DMS53 treated with DMSO at 0.1 percent for 48 hours (cell line): Measurements from ENCODE around the gene PRKAR1B.
A peak's percentile ranks its signal among the peaks of the same experiment; 100 is the strongest.

Experiments
- DNase-seq: peaks from one replicate; lab custom pipeline; 2025; ENCODE audit not compliant: unreplicated experiment; lab: John Stamatoyannopoulos, UW

PRKAR1B gene

DNA sequence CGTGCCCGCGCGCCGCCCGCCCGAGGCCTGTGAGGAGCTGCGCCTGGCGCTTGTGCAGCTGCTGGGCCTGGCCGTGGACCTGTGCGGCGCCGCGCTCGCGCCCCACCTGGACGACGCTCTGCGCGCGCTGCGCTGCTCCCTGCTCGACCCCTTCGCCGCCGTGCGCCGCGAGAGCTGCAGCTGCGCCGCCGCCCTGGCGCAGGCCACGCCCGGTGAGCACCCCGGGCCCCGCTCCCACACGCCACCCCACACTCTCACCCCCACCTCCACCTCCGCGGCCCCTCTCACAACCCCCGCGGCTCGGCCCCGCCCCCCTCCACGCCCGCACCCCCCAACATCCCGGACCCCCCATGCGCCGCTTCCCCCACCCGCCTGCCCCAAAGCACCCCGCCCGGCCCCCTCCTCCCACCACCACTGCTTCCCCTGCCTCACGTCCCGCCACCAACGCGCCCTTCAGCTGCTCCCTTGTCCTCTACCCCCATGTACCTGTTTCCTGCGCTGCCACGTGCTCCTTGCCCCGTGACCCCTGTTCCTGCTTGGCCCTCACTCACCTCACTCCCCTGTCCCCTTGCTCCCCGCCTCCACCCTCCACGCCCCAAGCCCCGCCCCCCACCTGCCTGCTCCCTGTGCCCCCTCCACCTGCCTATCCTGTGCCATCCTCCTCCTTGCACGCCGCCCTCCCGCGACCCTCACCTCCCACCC, at the start of gene PRKAR1B:
Gene PRKAR1B (minus strand): TSS at position 178 of the 702 bp plus-strand sequence. CDS start 15,776 bp downstream, outside the sequence.
- no peak for DNase-seq

DNA sequence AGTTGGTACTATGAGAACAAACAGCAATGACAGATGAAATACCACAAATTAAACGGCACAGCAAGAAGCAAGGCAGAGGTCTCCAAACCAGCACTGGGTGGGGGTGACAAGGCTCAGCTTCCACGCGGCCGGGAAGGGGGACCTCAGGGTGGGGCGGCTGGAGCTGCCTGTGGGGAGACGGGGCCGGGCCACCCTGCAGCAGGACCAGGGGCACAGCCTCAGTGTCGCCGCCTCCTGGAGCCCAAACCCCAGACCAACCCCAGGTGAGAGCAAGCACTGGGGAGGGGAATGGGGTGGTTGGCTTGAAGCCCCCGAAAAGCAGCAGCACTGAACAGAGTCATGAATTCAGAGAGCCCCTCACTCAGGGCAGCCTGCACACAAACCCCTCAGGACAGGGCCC, 49.3 kb upstream of the PRKAR1B start:
- DNase-seq, result no peak

DNA sequence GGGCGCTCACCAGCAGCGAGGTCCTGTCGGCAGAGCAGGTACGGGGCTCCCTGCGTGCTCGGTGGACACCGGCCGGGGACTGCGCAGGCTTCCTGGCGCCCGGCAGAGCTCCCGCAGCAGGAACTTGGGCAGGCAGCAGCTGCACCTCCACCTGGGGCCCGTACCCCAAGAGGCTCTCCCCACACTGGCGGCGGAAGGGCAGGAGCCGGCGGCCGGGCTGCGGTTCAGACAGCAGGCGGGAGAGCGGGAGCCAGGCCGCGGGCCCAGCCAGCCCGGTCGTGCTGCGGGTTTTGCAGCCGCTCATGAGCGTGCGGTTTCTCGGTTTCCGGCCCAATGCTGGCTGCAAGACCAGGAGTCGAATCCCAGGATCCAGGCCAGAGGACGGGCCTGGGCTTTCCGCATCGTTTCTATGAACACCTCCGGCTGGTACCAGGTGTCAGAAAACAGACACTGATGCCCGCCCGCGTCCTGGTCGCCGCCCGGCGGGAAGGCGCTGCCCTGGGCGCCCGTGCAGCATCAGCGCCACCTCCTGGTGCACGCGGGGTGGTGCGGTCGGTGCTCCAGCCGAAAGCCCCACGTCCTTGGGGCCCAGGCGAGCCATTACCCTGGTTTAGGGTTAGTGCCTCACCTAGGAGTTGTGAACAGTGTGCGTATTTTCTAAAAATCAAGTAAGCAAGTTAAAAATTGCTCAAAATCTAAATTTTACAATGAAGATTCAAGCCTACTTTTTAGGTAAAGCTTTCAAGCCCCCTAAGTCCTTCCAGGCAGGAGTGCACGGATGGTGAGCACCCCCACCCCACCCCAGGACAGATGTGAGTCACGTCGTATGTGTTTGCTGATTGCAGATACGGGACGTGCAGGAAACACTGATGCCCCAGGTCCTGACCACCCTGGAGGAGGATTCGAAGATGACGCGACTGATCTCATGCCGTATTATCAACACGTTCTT, 47.4 kb upstream of the PRKAR1B start:
- peak; percentile 3 for DNase-seq

DNA sequence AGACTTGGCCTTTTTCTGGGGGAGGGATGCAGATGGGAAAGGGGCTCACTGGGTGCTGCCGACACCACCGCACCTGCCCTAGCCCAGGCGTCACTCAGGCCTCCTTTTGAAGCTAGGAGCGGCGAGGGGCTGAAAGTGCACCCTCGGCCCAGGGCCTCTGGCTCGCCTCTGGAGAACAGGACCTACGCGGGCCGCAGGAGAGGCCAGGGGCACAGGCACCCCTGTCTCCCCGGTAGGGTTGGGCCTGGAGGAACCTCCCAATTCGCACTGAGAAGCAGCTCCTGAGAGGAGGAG, 46.5 kb upstream of the PRKAR1B start:
- no peak for DNase-seq

DNA sequence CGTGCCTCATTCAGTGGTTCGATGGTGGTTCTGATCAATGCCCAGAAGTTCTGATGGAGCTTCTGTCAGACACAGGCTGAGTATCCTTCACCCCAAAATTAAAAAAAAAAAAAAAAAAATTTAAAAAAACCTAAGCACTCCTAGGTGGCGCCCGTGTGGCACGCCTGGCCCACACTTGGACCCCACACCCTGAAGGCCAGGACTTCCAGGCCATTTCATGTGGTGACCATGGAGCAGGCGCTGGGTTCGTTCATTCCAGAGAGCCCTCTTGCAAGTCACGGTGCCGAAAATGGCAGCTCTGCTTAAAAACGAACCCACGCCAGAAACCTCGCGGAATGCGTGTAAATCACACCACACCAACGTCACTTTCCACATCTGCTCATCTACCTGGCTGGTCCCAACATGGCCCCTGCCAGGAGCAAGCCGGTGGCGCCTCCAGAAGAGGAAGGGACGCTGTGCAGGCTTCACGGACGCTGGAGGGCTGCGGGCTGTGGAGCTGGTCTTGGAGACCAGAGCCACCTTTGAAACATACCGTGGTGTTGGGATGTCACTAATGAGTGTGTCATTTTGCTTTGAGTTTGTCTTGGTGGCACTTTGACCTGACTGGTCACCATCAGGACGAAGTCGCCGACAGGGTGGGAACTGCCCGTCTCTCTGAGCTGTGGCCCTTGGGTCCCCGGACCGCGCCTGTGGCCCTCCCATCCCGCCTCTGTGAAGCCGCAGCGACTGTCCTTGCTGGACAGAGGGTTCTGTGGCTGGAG, 46.0 kb upstream of the PRKAR1B start:
- DNase-seq, result no peak

- DNase-seq, result no peak
These were observed 45.3 kb upstream of the PRKAR1B start for GRCh38 chr7:772392-772791.

- DNase-seq, result no peak
These were observed 44.9 kb upstream of the PRKAR1B start for GRCh38 chr7:772005-772294.

DNA sequence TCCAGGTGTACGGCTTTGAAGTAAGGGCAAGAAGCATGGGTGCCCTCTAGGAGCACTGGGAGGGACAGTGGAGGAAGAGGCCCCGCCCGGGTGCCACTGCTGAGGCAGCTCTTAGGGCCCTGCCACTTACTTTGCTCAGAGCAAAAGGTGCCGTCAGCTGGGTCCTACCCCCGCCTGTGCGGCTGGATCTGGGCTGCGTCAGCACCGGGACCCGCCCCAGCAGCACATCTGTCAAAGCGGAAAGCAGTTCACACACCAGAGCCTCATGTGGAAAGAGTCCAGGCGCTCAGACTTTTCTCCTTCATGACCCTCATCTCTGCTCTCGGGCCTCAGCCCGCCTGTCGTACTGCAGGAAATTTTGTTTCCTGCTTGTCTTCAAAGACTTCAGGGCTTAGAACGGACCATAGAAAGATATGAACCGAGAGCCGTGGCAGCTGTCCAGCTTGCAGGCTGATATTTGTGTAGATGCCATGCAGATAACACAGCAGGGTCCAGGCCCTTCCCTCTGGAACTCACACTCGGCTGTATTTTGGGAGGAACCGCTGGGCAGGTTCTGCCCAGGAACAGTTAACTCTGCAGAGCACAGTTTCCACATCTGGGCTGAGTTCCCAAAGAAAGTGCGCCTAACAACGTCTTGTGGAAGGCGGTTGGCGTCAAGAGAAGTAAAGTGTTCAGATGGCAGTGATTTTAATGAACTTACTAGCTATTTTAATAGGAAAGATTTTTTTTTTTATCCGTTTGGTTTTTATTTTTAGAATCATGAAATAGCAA, 44.3 kb upstream of the PRKAR1B start:
- no peak for DNase-seq

- no peak for DNase-seq
These were observed 43.7 kb upstream of the PRKAR1B start for GRCh38 chr7:770741-771166.

GRCh38 chr7:770336-770735, 43.3 kb upstream of the PRKAR1B start:
- no peak for DNase-seq

DNA sequence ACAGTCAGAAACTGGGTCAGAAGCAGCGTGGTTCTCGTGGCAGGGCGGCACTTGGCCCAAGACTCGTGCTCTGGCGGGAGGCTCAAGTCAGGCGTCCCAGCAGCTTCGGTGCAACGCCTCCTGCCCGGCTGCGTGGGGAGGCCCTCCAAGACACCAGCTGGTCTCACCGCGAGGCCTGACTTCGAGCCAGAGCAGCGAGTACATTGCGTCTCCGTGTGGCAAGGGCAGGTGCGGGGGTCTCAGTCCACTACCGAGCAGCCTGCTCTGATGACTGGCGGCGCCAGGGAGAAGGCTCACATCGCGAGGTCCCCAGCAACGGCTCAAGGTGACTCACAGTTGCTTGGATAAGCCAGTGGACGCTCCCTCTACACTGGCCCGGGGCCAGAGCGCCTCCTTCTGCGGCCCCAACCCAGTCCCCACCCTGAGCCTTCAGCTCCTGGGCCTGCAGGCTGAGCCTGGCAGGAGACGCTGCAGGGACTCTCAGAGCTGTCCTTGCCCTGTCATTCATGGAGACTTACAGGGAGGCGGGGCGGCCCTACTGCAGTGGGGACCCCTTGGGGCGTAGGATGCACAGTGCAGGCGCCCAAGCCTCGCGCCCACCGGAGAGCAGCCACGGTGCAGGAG, 41.9 kb upstream of the PRKAR1B start:
- no peak for DNase-seq

DNA sequence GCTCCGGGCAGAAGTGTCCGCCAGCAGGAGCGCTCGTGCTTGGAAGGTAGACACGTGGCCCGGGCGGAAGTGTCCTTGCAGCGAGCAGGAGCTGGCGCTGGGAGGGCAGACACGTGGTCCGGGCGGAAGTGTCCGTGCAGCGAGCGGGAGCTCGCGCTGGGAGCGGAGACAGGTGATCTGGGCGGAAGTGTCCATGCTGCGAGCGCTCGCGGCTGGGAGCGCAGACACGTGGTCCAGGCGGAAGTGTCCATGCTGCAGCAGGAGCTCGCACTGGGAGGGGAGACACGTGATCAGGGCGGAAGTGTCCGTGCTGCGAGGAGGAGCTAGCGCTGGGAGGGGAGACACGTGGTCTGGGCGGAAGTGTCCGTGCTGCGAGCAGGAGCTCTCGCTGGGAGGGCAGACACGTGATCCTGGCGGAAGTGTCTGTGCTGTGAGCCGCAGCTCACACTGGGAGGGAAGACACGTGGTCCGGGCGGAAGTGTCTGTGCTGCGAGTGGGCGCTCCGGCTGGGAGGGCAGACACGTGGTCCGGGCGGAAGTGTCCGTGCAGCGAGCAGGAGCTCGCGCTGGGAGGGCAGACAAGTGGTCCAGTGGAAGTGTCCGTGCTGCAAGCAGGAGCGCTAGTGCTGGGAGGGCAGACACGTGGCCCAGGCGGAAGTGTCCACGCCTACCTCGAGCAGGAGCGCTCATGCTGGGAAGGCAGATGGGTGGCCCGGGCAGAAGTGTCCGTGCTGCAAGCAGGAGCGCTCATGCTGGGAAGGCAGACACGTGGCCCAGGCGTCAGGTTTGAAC, 41.1 kb upstream of the PRKAR1B start:
- DNase-seq, result no peak

GRCh38 chr7:767580-767940, 40.5 kb upstream of the PRKAR1B start:
- DNase-seq, result no peak

DNA sequence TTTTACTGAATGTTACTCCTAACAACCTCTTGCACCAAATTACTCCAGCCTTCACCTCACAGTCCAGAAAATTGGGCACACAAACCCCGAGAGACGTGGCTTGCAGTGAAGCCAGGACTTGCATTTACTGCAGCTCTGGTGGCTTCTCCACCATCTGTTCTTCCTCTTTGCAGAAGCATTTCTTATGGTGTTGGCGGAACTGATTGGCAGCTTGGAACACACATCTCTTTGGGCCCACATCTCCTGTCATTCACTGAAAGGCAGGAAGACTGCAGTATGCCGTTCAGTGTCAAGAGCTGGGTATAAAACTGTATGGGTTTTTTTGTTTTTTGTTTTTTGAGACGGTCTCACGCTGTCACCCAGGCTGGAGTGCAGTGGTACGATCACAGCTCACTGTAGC, 38.3 kb upstream of the PRKAR1B start:
- no peak for DNase-seq

GRCh38 chr7:763762-764161, 36.7 kb upstream of the PRKAR1B start:
- DNase-seq, result peak; percentile 40

DNA sequence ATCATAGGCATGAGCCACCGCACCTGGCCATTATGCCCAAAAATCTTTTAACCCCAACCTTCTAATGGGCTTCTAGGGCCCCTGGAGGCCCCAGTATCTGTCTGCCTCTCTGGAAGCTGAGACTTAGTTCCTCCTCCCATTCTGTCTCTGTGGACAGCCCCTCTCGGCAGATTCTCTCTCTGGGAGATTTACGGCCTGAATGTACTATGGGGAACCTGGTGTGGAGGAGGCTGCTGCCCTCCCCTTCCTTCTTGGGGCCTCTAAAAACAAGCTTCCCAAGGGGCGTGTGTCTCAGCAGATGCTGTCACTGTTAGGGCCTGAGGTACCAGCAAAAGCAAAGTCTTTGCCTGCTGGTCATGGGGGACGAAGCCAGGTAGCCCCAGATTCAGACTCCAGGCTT, 35.8 kb upstream of the PRKAR1B start:
- no peak for DNase-seq

DNA sequence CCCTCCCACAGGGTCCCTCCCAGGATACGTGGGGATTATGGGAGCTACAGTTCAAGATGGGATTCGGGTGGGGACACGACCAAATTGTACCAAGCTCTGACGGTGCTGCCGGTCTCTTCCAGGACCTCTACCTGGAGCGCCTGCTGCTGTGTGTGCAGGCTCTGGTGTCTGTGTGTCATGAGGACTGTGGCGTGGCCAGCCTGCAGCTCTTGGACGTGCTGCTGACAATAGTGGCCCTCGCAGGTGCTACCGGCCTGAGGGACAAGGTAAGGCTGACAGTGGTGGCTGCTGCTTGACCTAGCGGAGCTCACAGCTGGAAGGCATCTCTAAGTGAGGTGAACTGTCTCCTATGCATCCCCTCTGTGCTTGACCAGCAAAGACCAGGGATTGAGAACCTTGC, 34.5 kb upstream of the PRKAR1B start:
- DNase-seq, result no peak

GRCh38 chr7:761101-761500, 34.0 kb upstream of the PRKAR1B start:
- DNase-seq, result no peak

DNA sequence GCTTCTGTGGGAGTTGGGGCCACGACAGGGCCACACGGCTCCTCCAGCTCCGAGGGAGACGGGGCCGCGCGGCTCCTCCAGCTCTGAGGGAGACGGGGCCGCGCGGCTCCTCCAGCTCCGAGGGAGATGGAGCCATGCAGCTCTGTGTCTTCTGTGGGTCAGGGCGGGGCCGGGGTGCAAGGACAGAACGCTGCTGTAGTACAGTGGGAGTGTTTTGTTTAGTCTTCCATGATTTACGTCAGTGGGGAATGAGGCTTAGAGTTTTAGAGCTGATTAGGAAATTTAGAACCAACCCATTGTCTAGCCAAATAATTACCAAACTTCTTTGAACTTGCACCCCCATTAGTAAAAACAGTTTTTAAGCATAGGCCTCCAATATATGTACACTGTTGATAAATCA, 32.9 kb upstream of the PRKAR1B start:
- no peak for DNase-seq

DNA sequence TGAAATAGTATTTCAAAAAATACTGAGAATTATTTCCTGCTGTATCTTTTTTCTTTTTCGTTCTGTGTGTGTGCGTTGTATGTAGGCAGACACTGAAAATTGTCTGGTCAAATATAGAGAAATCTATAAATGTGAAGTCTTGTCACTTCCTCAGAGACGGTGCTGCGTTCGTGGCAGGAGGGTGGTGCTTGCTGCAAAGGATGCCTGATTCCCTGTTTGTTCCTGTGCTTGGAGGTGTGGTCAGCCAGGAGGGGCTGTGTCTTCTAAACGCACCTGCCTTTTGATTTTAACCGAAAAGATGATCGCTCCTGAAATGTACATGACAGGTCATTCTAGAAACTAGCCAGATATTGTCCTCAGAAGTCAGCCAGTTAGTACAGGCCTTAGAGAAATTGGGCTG, 32.5 kb upstream of the PRKAR1B start:
- no peak for DNase-seq
